ENCODE data around the gene OR52K1.
"Not testable (repeated sequence)": the region's sequence is repeated elsewhere in the genome, so short reads cannot be mapped to it uniquely, and the experiment has no call there.

OR52K1 gene

GRCh38 chr11:4491878-4492606 is 9.6 kb downstream of the OR52K1 start:
- no peak for DNase-seq

- DNase-seq, result no peak
Observed at GRCh38 chr11:4493480-4493818, 11.0 kb downstream of the OR52K1 start.

- no peak for DNase-seq
Observed at GRCh38 chr11:4495487-4495886, 13.0 kb downstream of the OR52K1 start.

GRCh38 chr11:4495986-4496385 is 13.5 kb downstream of the OR52K1 start:
- DNase-seq, result no peak

GRCh38 chr11:4496557-4497248 is 14.3 kb downstream of the OR52K1 start:
- DNase-seq, result no peak

- DNase-seq, result no peak
Observed at GRCh38 chr11:4508886-4509285, 26.4 kb downstream of the OR52K1 start.

GRCh38 chr11:4511282-4512245 is 29.1 kb downstream of the OR52K1 start:
- no peak for DNase-seq

GRCh38 chr11:4514196-4514595 is 31.8 kb downstream of the OR52K1 start:
- DNase-seq, result no peak

- no peak for DNase-seq
Observed at GRCh38 chr11:4522339-4522738, 39.9 kb downstream of the OR52K1 start.

GRCh38 chr11:4522752-4523151 is 40.3 kb downstream of the OR52K1 start:
- no peak for DNase-seq

- DNase-seq, result no peak
Observed at GRCh38 chr11:4523666-4524065, 41.2 kb downstream of the OR52K1 start.

- DNase-seq, result no peak
Observed at GRCh38 chr11:4527926-4528325, 45.5 kb downstream of the OR52K1 start.

- DNase-seq, result not testable (repeated sequence)
Observed at GRCh38 chr11:4531686-4532085, 49.2 kb downstream of the OR52K1 start.

GRCh38 chr11:4539603-4540219 is 57.3 kb downstream of the OR52K1 start:
- DNase-seq, result no peak

GRCh38 chr11:4541071-4541470 is 58.6 kb downstream of the OR52K1 start:
- no peak for DNase-seq
